ENCODE results near the gene S100Z.
"Not testable (repeated sequence)": the region's sequence is repeated elsewhere in the genome, so short reads cannot be mapped to it uniquely, and the experiment has no call there.

The S100Z gene

GRCh38 chr5:76874088-76874581, 24.3 kb downstream of the S100Z start:
- no peak for DNase-seq (ENCODE audit: low read depth in 2 of 2)

- no peak for DNase-seq (ENCODE audit: low read depth in 2 of 2)
Observed at GRCh38 chr5:76888733-76889300, 39.0 kb downstream of the S100Z start.

GRCh38 chr5:76893294-76893693, 43.5 kb downstream of the S100Z start:
- DNase-seq (ENCODE audit: low read depth in 2 of 2), result no peak

- no peak for DNase-seq (ENCODE audit: low read depth in 2 of 2)
Observed at GRCh38 chr5:76896196-76896595, 46.4 kb downstream of the S100Z start.

GRCh38 chr5:76901522-76901921, 51.7 kb downstream of the S100Z start:
- DNase-seq (ENCODE audit: low read depth in 2 of 2), result no peak

GRCh38 chr5:76908166-76908565, 58.4 kb downstream of the S100Z start:
- DNase-seq (ENCODE audit: low read depth in 2 of 2), result no peak

GRCh38 chr5:76910344-76910933, 60.6 kb downstream of the S100Z start:
- DNase-seq (ENCODE audit: low read depth in 2 of 2), result not testable (repeated sequence)

GRCh38 chr5:76914671-76915070, 64.9 kb downstream of the S100Z start:
- not testable (repeated sequence) for DNase-seq (ENCODE audit: low read depth in 2 of 2)

GRCh38 chr5:76918539-76918938, 68.7 kb downstream of the S100Z start:
- no peak for DNase-seq (ENCODE audit: low read depth in 2 of 2)

- no peak for DNase-seq (ENCODE audit: low read depth in 2 of 2)
Observed at GRCh38 chr5:76920491-76920890, 70.7 kb downstream of the S100Z start.

GRCh38 chr5:76926329-76927105, 76.7 kb downstream of the S100Z start:
- DNase-seq (ENCODE audit: low read depth in 2 of 2), result no peak

- DNase-seq (ENCODE audit: low read depth in 2 of 2), result no peak
Observed at GRCh38 chr5:76927961-76928360, 78.1 kb downstream of the S100Z start.

- DNase-seq (ENCODE audit: low read depth in 2 of 2), result no peak
Observed at GRCh38 chr5:76930083-76930482, 80.3 kb downstream of the S100Z start.

- no peak for DNase-seq (ENCODE audit: low read depth in 2 of 2)
Observed at GRCh38 chr5:76938177-76938576, 88.4 kb downstream of the S100Z start.

GRCh38 chr5:76941000-76941399, 91.2 kb downstream of the S100Z start:
- DNase-seq (ENCODE audit: low read depth in 2 of 2), result no peak

- no peak for DNase-seq (ENCODE audit: low read depth in 2 of 2)
Observed at GRCh38 chr5:76941442-76941841, 91.6 kb downstream of the S100Z start.

GRCh38 chr5:76942581-76942980, 92.8 kb downstream of the S100Z start:
- no peak for DNase-seq (ENCODE audit: low read depth in 2 of 2)

GRCh38 chr5:76943006-76943405, 93.2 kb downstream of the S100Z start:
- DNase-seq (ENCODE audit: low read depth in 2 of 2), result no peak

- DNase-seq (ENCODE audit: low read depth in 2 of 2), result no peak
Observed at GRCh38 chr5:76944638-76945037, 94.8 kb downstream of the S100Z start.

- not testable (repeated sequence) for DNase-seq (ENCODE audit: low read depth in 2 of 2)
Observed at GRCh38 chr5:76945238-76945637, 95.4 kb downstream of the S100Z start.

GRCh38 chr5:76946090-76946489, 96.3 kb downstream of the S100Z start:
- DNase-seq (ENCODE audit: low read depth in 2 of 2), result no peak

GRCh38 chr5:76947082-76947503, 97.3 kb downstream of the S100Z start:
- DNase-seq (ENCODE audit: low read depth in 2 of 2), result no peak
